Stromal cell of bone marrow (primary cell): Measurements from ENCODE around the gene LRMDA.
"Not testable (repeated sequence)": the region's sequence is repeated elsewhere in the genome, so short reads cannot be mapped to it uniquely, and the experiment has no call there.

Source experiments
- DNase-seq: peaks from one replicate; pipeline ENCODE4 v3.0.0-alpha.2; 2012; ENCODE audit warnings: low read depth

The LRMDA gene

DNA sequence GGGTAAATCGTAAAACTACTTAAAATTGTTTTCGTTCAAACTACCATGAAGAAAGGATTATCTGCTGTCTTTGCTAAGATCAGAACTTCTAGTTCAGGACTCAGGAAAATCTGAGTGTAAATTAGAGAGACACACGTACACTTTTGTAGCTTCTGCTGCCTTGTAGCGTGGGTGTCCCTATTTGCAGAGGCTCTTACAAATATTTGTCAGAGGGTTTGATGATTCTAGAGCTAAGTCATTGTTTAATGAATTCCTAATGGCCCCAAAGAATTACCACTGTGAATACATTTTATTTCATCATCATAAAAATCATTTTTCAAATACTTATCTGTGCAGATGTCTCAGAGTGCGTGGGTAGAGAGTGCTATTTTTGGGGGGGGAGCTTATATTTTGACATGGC lies 314.9 kb downstream of the LRMDA start:
- no peak for DNase-seq

DNA sequence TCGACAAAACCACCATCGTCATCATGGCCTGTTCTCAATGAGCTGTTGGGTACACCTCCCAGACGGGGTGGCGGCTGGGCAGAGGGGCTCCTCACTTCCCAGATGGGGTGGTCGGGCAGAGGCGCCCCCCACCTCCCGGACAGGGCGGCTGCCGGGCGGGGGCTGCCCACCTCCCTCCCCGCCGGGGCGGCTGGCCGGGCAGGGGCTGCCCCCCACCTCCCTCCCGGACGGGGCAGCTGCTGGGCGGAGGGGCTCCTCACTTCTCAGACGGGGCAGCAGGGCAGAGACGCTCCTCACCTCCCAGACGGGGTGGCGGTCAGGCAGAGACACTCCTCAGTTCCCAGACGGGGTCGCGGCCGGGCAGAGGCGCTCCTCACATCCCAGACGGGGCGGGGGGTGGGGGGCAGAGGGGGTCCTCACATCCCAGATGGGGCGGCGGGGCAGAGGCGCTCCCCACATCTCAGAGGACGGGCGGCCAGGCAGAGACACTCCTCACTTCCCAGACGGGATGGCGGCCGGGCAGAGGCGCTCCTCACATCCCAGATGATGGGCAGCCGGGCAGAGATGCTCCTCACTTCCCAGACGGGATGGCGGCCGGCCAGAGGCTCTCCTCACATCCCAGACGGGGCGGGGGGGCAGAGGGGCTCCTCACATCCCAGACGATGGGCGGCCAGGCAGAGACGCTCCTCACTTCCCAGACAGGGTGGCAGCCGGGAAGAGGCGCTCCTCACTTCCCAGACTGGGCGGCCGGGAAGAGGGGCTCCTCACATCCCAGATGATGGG lies 318.9 kb downstream of the LRMDA start:
- not testable (repeated sequence) for DNase-seq

DNA sequence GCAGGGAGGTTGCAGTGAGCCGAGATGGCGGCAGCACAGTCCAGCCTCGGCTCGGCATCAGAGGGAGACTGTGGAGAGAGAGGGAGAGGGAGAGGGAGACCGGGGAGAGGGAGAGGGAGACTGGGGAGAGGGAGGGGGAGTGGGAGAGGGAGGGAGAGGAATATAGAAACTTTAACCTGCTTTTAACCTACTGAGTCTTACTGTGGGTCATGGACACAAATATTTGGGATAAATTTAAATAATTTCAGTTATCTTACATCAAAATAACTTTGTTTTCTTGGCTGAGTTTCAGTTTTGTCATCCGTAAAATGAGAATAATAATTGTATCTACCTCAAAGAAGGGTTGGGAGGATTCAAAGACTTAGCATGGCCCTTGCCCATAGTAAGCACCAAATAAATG lies 319.8 kb downstream of the LRMDA start:
- DNase-seq: no peak

DNA sequence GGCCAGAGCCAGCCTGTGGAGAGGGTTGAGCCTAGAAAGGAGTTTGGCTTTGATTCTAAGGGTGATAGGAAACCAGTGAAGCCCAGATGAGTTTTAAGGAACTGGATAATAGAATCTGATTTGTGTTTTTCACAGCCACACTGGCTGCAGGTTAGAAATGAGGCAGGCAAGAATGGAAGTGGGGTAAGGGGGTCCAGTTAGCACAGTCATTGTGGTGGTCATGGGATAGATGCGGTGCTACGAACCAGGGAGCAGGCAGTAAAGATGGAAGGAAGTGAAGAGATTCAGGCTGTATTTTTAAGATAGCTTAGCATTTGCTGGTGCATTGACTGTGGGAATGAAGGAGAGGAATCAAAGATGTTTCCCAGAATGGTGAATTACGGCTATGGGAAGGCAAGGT lies 322.2 kb downstream of the LRMDA start:
- no peak for DNase-seq

DNA sequence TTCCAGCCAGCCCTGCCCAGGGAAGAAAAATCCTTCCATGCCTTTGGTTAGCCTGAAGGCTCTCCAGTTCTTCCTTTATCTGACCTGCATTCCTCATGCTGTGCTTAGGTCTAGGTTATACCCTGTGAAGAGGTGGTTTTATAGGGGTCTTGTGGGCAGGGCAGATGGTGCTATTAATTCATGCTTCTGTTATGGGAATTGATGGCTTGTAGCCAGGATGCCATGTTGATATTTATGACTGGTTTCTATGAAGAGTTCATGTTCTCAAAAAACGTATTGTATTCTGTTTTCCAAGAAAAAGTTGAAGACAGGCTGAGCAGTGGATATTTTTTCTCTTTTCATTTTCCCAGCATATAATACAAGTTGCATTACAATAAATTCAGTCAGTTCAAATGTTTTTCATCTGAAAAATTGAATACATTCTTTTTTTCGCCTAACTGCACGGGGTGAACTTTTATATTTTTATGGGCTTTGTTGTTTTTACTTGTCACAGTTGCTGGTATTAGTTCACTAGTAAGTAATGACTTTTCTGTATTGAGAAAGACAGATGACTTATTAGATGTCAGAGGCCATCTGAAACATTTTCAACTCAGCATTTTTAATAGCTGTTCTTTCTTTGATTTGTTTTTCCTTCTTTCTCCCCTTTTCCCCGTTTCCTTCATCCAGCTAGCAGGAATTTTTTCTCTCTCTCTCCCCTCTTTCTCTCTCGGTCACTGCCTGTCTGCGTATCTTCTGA lies 322.8 kb downstream of the LRMDA start:
- DNase-seq: no peak

DNA sequence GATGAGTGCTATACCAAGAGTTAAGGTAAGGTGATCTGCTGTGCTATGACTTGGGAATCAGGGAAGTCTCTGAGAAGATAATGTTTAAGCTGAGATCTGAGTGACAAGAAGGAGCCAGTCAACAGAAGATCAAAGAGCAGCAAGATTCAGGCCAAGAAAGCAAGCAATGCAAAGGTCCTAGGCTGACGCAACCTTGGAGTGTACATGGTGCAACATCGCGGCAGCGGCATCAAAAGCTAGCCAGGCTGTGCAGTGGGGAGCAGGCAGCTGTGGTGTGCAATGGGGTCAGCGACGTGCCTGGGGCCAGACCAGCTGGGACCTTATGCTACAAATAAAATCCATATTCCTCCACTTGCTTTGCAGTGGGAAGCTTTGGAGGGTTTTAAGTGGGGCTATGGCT lies 324.1 kb downstream of the LRMDA start:
- DNase-seq: no peak

DNA sequence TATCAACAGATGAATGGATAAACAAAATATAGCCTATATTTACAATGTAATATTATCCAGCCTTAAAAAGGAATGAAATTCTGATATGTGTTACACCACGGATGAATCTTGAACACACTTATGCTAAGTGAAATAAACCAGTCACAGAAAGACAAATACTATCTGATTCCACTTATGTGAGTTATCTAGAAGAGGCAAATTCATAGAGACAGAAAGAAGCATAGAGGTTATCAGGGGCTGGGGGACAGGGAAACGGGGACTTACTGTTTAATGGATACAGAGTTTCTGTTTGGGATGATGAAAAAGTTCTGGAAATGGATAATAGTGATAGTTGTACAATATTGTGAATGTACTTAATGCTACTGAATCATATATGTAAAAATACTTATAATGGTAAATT lies 329.9 kb downstream of the LRMDA start:
- no peak for DNase-seq

DNA sequence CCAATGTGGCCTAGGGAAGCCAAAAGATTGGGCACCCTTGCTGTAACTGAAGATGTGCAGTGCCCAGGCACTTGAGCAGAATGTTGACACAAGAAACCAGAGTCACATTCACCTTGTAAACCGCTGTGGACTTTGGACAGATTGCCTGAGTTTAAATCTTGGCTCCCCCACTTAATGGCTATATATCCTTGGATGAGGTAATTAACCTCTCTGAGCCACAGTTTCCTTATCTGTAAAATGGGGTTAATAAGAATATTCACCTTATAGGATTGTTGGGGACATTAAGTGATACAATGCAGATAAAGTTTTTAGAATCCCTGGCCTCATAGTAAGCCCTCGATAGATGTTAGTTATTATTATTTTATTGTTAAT lies 331.0 kb downstream of the LRMDA start:
- no peak for DNase-seq

DNA sequence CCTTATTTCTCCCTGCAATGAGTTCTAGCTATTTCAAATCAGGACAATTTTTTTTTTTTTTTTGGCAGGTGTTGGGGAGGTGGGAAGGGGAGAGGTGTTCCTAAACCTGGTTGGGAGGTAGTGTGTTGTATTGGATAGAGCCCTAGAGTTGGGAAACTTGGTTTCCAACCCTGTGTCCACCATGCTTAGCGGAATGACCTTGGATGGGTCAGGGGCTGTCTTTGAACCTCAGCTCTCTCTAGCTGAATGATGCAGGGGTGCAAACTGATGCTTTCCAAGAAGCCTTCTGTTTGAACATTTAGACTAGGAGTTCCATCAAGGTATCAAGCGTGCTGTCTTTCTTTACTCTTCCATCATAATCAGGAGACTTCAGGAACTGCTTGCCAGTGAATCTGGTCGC lies 332.2 kb downstream of the LRMDA start:
- no peak for DNase-seq

DNA sequence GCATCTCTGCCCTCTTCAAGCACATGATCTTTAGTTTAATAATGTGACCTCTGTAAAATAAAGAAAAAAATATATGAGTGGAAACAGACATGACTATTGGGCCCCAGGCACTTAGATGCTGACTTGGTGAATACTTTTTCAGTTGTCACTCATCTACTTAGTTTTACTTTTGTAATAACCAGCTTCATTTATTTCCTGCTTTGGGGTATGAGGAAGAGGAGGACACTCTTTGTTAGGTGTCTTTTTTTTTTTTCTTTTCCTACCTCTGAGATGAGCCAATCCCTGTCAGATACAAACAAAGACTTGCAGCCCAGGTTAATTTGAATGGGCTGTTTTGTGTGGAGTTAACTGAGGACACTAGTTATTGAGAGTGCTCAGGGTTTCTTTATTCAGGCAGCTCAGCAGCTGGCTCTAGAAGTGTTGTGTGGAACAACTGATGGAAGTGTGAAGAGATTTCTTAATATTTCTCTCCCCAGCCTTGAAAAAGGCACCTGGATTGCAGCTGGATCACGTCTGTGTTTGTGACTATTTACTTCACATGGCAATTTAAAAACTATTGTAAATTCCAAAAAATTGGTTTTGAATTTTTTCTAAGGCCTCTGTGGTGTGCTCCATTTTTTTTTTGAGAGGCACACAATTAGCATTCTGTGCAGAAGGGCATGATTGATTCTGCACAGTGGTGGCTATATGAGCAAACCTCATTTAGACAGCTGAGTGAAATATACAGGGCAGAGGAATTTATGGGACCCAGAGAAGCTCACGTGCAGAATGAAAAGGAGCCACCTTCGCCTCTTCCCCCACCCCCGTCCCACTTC lies 333.8 kb downstream of the LRMDA start:
- no peak for DNase-seq

DNA sequence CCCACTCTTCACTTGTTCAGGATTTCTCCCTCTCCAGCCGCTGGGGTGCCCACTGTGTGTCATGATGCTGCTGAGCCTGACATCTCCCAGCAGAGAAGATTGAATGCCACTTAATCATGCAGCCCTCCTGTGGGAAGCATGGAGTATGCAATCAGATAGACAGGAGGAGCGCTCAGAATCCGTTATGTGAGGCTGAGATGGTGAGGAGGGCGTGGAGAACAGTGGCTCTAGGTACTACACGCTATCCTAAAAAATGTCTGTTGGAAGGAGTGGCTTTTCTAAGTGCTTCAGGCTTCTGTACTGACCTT lies 334.3 kb downstream of the LRMDA start:
- DNase-seq: no peak

DNA sequence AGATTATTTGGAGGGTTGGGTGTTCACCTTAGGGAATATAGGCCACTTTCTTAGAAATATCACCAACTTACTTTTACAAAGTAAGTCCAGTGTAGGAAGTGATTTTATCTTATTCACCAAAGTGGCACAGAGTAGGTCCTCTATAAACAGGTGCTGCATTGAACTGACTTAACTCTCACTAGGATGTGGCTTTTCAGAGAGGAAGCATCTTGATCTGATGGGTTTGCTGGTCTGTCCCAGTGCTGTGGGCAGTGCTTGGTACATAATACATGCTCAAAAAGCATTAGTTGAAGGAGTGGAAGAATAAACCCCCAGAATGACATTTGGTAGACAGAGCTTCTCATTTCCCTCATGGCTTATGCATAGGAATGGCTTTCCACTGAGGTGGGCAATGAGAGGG lies 334.7 kb downstream of the LRMDA start:
- DNase-seq: no peak

DNA sequence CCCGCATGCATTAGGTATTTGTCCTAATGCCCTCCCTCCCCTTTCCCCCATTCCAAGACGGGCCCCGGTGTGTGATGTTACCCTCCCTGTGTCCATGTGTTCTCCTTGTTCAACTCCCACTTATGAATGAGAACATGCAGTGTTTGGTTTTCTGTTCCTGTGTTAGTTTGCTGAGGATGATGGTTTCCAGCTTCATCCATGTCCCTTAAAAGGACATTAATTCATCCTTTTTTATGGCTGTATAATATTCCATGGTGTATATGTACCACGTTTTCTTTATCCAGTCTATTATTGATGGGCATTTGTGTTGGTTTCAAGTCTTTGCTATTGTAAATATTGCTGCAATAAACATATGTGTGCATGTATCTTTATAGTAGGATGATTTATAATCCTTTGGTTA lies 335.3 kb downstream of the LRMDA start:
- not testable (repeated sequence) for DNase-seq

DNA sequence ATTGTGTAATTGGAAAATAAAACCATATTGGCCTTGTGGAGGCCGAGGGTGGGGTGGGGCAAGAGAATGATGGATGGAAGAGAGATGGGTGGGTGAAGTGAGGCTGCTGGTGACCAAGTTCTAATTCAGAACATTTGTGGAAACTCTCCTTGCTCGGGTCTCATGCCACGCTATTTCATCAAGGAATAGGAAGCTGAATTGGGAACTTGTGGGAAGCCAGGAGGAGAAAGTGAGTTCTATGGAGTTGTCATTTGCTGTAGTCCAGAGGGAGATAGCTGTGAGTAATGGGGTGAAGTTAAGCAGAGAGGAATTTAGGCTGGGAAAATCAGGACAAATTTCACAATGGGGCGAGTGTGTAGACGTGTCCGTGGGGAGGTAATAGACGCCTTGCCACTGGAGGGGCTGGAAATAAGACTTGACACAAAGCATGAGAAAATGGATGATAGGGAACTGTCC lies 339.2 kb downstream of the LRMDA start:
- DNase-seq: peak; percentile 78

DNA sequence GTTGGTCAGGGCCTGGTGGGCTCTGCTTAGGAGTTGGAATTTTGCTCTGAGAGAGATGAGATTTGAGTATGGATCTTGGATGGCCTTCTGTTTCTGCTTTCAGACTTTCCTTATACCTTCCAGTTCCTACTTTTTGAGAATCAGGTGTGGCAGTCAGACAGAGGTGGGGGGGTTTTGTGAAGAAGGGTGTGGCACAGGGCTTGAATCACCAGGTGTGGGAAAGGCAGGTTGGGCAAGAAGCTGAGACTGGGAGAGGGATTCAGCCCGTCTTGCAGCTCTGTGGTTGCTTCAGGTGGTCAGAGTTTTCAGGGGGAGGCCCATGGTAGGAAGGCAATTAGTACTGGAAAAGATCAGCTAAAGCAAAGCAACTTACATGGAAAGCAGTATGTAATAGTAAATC lies 340.2 kb downstream of the LRMDA start:
- DNase-seq: no peak

DNA sequence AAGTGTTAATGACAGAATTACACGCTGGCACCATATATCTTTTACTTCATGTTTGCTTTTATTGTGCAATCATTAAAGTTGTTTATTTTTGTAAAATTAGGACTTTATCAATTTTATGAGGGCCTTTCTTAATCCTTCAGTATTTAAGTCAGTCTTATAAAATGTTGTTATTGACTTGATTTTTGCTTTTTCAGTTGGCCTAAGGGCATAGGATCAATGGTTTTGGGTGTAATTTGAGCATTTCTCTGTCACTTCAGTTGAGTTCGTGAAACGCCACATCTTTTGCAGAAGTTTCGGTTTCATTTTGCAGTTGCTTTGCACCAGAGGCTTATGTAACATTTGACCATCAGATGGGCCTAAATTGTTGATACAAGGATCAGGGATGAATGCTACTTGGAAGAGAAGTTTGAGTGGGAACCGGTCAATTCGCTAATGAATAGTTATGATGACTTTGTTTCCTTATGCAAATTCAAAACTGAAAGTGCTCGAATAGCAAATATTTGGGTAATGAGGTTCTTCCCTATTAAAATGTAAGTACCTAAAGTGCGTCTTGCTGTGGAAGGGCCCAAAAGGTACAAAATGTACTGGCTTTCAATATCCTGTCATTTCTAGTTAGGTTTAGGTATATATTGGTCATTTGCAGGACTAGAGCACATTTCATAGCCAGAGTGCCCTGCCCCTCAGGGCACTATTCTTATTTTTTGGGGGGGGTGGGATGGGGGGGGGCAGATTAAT lies 340.9 kb downstream of the LRMDA start:
- DNase-seq: peak; percentile 32

DNA sequence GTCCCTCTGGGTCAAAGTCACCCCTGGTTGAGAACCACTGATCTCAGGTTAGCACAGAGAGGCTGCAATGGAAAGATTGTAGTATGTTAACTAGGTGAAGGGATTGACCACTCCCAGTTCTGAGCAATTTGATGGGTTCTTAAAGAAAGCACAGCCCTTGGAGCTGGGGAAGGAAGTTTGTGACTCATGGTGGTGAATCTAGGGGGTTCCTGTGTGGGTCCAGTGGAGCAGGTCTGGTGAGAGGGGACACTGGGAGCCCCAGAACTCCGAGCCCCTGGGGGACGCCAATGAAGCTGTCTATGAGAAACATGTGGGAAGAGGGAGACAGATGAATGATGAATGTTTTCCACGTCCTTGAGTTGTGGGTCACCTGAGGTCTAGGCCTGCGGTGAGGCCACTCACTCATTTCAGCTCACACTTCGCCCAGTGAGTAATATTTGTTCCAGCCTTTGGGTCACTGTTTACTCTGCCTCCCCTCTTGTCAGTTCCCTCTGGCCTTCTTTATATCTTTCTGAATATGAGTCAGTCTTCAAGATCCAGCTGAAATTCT lies 341.9 kb downstream of the LRMDA start:
- DNase-seq: peak; percentile 90

DNA sequence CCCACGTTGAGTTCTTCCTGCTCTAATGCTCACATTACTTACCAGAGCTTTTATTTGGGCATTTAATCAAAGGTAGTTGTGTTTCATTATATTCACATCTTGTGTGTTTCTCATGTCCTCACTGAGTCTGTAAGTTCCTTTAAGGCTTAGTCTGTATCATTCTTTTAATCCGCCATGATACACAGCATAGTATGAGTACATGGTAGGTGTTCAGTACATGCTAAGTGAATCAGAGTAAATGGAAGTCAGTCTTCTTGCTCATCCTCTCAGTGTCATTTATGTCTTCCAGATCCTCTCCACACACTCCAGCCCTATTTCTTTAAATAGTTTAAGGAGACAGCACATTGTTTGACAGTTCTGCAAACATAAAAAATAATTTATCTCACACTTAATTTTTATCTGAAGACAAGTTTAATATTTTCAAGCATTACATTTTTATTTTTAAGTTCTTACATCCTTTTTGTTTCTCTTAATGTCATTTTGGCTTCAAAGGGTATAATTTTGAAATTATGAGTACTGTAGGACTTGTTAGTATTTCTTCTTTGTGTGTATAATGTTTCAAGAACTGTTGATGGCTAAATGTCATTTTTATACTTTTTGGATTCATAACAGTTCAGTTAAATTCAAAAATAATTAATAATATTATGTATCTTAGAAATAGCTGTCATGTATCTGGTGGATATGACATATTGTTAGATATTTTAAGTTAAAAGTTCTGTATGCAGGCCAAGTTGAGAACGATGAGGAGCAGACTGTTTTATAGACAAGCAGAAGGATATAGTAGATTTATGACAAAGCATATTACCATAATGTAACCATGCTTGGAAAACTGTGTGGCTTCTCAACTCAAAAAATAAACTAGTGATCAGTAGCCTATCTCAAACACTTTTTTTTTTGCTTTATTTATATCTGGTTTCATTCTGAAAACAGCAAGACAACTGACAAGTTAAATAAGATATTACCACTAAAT lies 342.7 kb downstream of the LRMDA start:
- no peak for DNase-seq

DNA sequence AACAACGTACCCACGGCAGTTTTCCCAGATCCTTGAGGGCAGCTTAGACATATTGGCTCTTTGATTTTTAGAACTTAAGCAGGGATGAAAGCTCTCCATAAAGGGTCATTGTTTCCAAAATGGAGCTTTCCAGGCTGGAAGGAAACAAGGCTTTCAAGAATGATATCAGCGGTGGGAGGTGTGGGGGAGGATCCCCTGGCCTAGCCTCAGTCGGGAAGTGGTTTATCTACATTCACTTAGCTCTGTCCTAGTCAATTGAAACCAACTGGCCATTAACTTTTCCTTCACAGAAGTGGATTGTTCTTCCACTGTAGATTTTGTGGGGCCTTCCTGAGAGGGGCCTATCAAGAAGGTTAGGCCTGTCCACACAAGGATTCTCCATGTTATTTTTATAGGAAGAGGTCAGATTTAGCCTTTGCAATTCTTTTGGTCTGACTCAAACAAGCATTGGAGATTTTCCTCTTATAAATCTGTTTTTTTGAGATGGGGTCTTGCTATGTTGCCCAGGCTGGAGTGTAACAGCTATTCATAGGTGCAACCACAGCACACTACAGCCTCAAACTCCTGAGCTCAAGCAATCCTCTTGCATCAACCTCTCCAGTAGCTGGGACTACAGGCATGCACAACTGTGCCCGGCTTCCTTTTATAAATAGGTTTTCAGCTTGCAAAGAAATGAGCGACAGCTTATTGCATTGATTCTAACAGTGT lies 343.5 kb downstream of the LRMDA start:
- no peak for DNase-seq
